GM12878 (cell line): Measurements from ENCODE around the gene CACNA1A. TPM values are rescaled to one million over a fixed set of nuclear protein-coding genes. Genes with fewer than 3 reads are reported as not detected.
A peak's percentile ranks its signal among the peaks of the same experiment; 100 is the strongest.

Experiments
- ATAC-seq: fragments of 200-7000 bp; cut with Tn5 transposase; 3 replicates; pipeline ENCODE4 v1.9.1; 2020; ENCODE audit warnings: mild to moderate bottlenecking, moderate library complexity
- BruUV-seq: library from RNA; stranded (reverse); fragments of 400-500 nt; replicated peaks from 2 replicates; lab custom pipeline; 2021; lab: Mats Ljungman, UMichigan
- CTCF ChIA-PET: fragments of 300-600 bp; sonication (Branson Sonifier 250); formaldehyde crosslinking; extraction: SDS; loops from one replicate; lab custom pipeline; 2021; ENCODE audit warnings: inconsistent platforms; lab: Yijun Ruan, JAX
- POLR2A ChIA-PET: fragments of 350-600 bp; formaldehyde crosslinking; extraction: SDS; loops from one replicate; lab custom pipeline; 2021; ENCODE audit warnings: inconsistent platforms; lab: Charles Lee
- RAD21 ChIA-PET: fragments of 300-600 bp; sonication (Branson Sonifier 250); formaldehyde crosslinking; loops from one replicate; lab custom pipeline; 2023; ENCODE audit warnings: antibody characterized with exemption; ENCODE audit not compliant: unreplicated experiment; lab: Charles Lee
- SMC1A ChIA-PET: fragments of 300-600 bp; sonication (Branson Sonifier 250); formaldehyde crosslinking; loops from one replicate; lab custom pipeline; 2023; ENCODE audit not compliant: unreplicated experiment, uncharacterized antibody; lab: Charles Lee
- DNase-seq: peaks from one replicate; pipeline ENCODE4 v3.0.0-alpha.2; 2011; ENCODE audit warnings: low read depth, low spot score
- FAIRE-seq: peaks from 3 replicates; lab custom pipeline; 2011; peaks lifted over from hg19 to GRCh38; lab: Jason Lieb, UNC
- H2AFZ ChIP-seq: 2 replicates; pipeline ENCODE4 v1.6.0; 2011; ENCODE audit warnings: low read depth, low read length, control low read depth; ENCODE audit not compliant: control insufficient read depth
- H3K27ac ChIP-seq: 2 replicates; pipeline ENCODE4 v1.5.1; 2011; ENCODE audit warnings: control low read depth; ENCODE audit not compliant: control insufficient read depth, insufficient read depth
- H3K27me3 ChIP-seq, 2 experiments: replicated peaks in 1 of 2; 2 replicates each; pipeline versions ENCODE4 v1.6.0 to v1.6.1; 2011; ENCODE audit warnings: low read length in 1 of 2; ENCODE audit not compliant: control insufficient read depth in 2 of 2, insufficient read depth in 2 of 2
- H3K36me3 ChIP-seq, 2 experiments: 2 replicates each; pipeline ENCODE4 v1.5.1; 2011; ENCODE audit warnings: low read length in 1 of 2; ENCODE audit not compliant: control insufficient read depth in 2 of 2, insufficient read depth in 2 of 2
- H3K4me1 ChIP-seq: 2 replicates; pipeline ENCODE4 v1.6.1; 2011; ENCODE audit warnings: mild to moderate bottlenecking, low read length, moderate library complexity, mixed read lengths; ENCODE audit not compliant: control insufficient read depth, insufficient read depth
- H3K4me2 ChIP-seq: 2 replicates; pipeline ENCODE4 v1.6.0; 2011; ENCODE audit warnings: control low read depth; ENCODE audit not compliant: control insufficient read depth, insufficient read depth
- H3K4me3 ChIP-seq: fragments of 200-600 bp; sonication (generic); 2 replicates; pipeline ENCODE4 v1.5.1; 2016
- H3K79me2 ChIP-seq: 2 replicates; pipeline ENCODE4 v1.6.0; 2011; ENCODE audit warnings: low read length; ENCODE audit not compliant: control insufficient read depth, insufficient read depth
- H3K9ac ChIP-seq: 2 replicates; pipeline ENCODE4 v1.8.0; 2011; ENCODE audit warnings: low read length, control low read depth, mixed read lengths; ENCODE audit not compliant: control insufficient read depth, insufficient read depth
- H3K9me3 ChIP-seq: replicated peaks from 3 replicates; pipeline ENCODE4 v1.5.1; 2011; ENCODE audit warnings: mild to moderate bottlenecking, low read length; ENCODE audit not compliant: control insufficient read depth, insufficient read depth
- H4K20me1 ChIP-seq: 2 replicates; pipeline ENCODE4 v1.6.0; 2011; ENCODE audit not compliant: control insufficient read depth, insufficient read depth
- DPF2 ChIP-seq: fragments of 450-650 bp; IDR thresholded peaks from 2 replicates; pipeline ENCODE4 v1.6.1; 2017; ENCODE audit warnings: mild to moderate bottlenecking
- EGR1 ChIP-seq, 2 experiments: IDR thresholded peaks; 1 replicate in 1 of 2; 2 replicates in 1 of 2; pipeline ENCODE4 v1.6.1; 2011 to 2012; ENCODE audit warnings: low read depth in 2 of 2, low read length in 2 of 2, borderline replicate concordance in 1 of 2, mild to moderate bottlenecking in 1 of 2, moderate library complexity in 1 of 2
- FOXM1 ChIP-seq: IDR thresholded peaks from 2 replicates; pipeline ENCODE4 v1.6.1; 2012; ENCODE audit warnings: low read depth, mild to moderate bottlenecking, inconsistent platforms, low read length, moderate library complexity
- GATAD2B ChIP-seq: fragments of 450-650 bp; conservative IDR thresholded peaks from 2 replicates; pipeline ENCODE4 v1.6.1; 2017; ENCODE audit warnings: low read depth, mild to moderate bottlenecking, moderate library complexity
- IKZF2 ChIP-seq, 2 experiments: fragments of 450-650 bp; IDR thresholded peaks; 2 replicates each; pipeline ENCODE4 v1.6.1; 2017; ENCODE audit warnings: mild to moderate bottlenecking in 2 of 2, moderate library complexity in 2 of 2
- MLLT1 ChIP-seq: fragments of 450-650 bp; IDR thresholded peaks from 2 replicates; pipeline ENCODE4 v1.6.1; 2016; ENCODE audit warnings: mild to moderate bottlenecking
- MTA2 ChIP-seq: fragments of 450-650 bp; IDR thresholded peaks from 2 replicates; pipeline ENCODE4 v1.6.1; 2016; ENCODE audit warnings: low read depth, mild to moderate bottlenecking, moderate library complexity
- NR2F1 ChIP-seq: fragments of 450-650 bp; conservative IDR thresholded peaks from 2 replicates; pipeline ENCODE4 v1.6.1; 2017; ENCODE audit warnings: mild to moderate bottlenecking
- PBX3 ChIP-seq: IDR thresholded peaks from 2 replicates; pipeline ENCODE4 v1.6.1; 2011; ENCODE audit warnings: mild to moderate bottlenecking, low read depth, low read length, moderate library complexity; ENCODE audit not compliant: insufficient replicate concordance
- PKNOX1 ChIP-seq: fragments of 450-650 bp; IDR thresholded peaks from 2 replicates; pipeline ENCODE4 v1.6.1; 2016; ENCODE audit warnings: mild to moderate bottlenecking
- RAD51 ChIP-seq: fragments of 450-650 bp; IDR thresholded peaks from 2 replicates; pipeline ENCODE4 v1.6.1; 2016; ENCODE audit warnings: moderate library complexity, mild to moderate bottlenecking, inconsistent platforms
- RELB ChIP-seq: fragments of 450-650 bp; IDR thresholded peaks from 2 replicates; pipeline ENCODE4 v1.6.1; 2017; ENCODE audit warnings: low read depth, mild to moderate bottlenecking, moderate library complexity
- SMAD5 ChIP-seq: IDR thresholded peaks from 2 replicates; pipeline ENCODE4 v1.6.1; 2016; ENCODE audit warnings: antibody characterized with exemption, low read depth
- SMARCA5 ChIP-seq: fragments of 450-650 bp; IDR thresholded peaks from 2 replicates; pipeline ENCODE4 v1.6.1; 2017; ENCODE audit warnings: mild to moderate bottlenecking
- SP1 ChIP-seq: IDR thresholded peaks from one replicate; pipeline ENCODE4 v1.6.1; 2011; ENCODE audit warnings: low read depth, low read length
- TCF12 ChIP-seq: IDR thresholded peaks from 2 replicates; pipeline ENCODE4 v1.6.1; 2011; ENCODE audit warnings: low read depth, mild to moderate bottlenecking, low read length
- ZNF217 ChIP-seq: fragments of 450-650 bp; IDR thresholded peaks from 2 replicates; pipeline ENCODE4 v1.6.1; 2017; ENCODE audit warnings: antibody characterized with exemption, mild to moderate bottlenecking
- WGBS: methylation state at CpG from one replicate; pipeline ENCODE4 v1.1.6; 2016; ENCODE audit warnings: low lambda C conversion rate; ENCODE audit not compliant: insufficient replicate concordance, insufficient coverage; ENCODE audit errors: missing lambda C conversion rate; 5-methylcytosine and 5-hydroxymethylcytosine counted together
- in situ Hi-C: fragments of 300-500 bp; cut with MboI; formaldehyde crosslinking; loops from 9 replicates; pipeline ENCODE4 v1.14.3; 2018; ENCODE audit warnings: mixed read lengths
- intact Hi-C: fragments of 100-400 bp; cut with micrococcal nuclease; formaldehyde crosslinking; loops from one replicate; pipeline ENCODE4 v1.14.2; 2022; ENCODE audit not compliant: unreplicated experiment
- polyA plus RNA-seq, 11 experiments: library from polyadenylated mRNA; depleted of rRNA in 4 of 11; unstranded in 6 of 11; stranded (reverse) in 5 of 11; fragments of >200 nt; fragmentation: Nextera tagmentation in 4 of 11; fragmentation: Illumina TruSeq in 1 of 11; extraction: Ambion mirVana in 4 of 11; extraction: Trizol in 1 of 11; gene quantifications; 1 replicate in 1 of 11; 2 replicates in 10 of 11; pipeline versions ENCODE4 v1.2.1 to v1.2.3, GENCODE V29; 2011 to 2016; ENCODE audit warnings: inconsistent platforms in 2 of 11, missing spikeins in 2 of 11, low read depth in 1 of 11
- total RNA-seq, 4 experiments: library from RNA; depleted of rRNA in 3 of 4; stranded (reverse); fragments of >200 nt in 3 of 4; fragmentation: Illumina TruSeq in 1 of 4; extraction: Trizol in 1 of 4; gene quantifications; 2 replicates each; pipeline versions ENCODE4 v1.2.1 to v1.2.3, GENCODE V29; 2013 to 2021

Gene CACNA1A
- total and polyA plus RNA-seq, 10 of the 15 experiments (the other 5 are each of a cell fraction or from before 2014, with no cell fraction given): 1.1 to 4.4 (median 2.5) TPM

DNA sequence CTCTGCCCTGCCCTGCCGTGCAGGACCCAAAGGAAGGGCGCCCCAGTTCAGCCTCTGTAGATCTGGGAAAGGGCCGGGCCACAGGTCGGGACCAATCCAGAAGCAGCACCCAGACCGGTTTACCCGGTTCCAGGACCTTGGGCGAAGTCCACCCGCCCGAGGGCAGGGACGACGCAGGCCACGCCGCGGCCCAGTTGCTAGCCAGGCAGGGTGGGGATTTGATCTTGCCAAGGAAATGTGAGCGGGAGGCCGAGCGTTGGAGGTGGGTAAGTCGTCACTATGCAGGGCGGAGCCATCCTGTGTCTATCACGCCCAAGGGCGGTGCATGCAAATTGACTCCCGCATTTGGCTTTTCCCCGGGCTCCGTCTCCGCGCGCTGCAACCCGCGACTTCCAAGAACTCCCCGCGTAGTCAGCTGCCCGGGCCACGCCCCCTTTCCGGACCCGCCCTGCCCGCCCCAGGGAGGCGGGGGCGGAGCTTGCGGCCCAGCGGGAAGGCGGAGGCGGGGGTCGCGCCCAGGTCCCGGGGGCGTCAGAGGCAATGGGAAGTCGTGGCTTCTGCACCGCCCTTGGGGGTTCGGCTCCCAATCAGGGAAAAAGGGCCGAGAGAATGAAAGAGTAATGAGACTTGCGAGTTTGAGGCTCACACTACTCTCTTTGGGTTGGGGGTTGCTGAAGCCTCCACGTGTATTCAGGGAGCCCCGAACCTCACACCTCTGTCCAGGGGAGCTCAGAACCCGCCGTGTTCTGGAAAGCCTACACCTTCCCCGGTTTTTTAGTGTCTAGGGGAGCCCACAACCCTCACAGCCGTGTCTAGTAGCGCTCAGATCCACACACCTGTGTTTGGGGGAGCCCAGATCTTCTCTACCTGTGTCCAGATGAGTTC, 343.3 kb downstream of the CACNA1A start:
- intact Hi-C loops (no loop called here), in situ Hi-C loops (loop anchor here (10.0 to 25.0 kb wide), 2 partner anchors 852 to 1576 kb away; partner anchors contain the start of genes ACP5 and ZNF627)
- Histone ChIP-seq H3K4me1 (peaks cover 56% of the 10 kb centered on the region), H3K79me2 (no peaks in the 10 kb centered on the region), H4K20me1 (no peaks in the 10 kb centered on the region), H3K27ac (peak overlapping the region; percentile 85), H2AFZ (peak overlapping the region; percentile 73), H3K27me3 (no peaks in the 10 kb centered on the region), H3K9me3 (no peaks in the 10 kb centered on the region), H3K9ac (peak overlapping the region; percentile 83), H3K36me3 (no peaks in the 10 kb centered on the region), H3K4me3 (peak overlapping the region; percentile 74), H3K4me2 (peak overlapping the region; percentile 97)
- FAIRE-seq (peak; percentile 73), DNase-seq (peak; percentile 80), ATAC-seq (peak; percentile 74)
- no TSS peak for BruUV-seq
- SMC1A ChIA-PET: interaction anchor here (1.0 to 2.1 kb wide), 4 partner anchors 8 to 19 kb away, joined by 3 to 8 read pairs (median 4); no protein-coding TSS in a partner anchor
- CTCF ChIA-PET: interaction anchor here (0.9 to 2.1 kb wide), 6 partner anchors 7 to 273 kb away, joined by 3 to 10 read pairs (median 4); partner anchors contain the start of gene GCDH
- POLR2A ChIA-PET: interaction anchor here (0.6 to 5.4 kb wide), 10 partner anchors 8 to 1132 kb away, joined by 3 to 41 read pairs (median 6); partner anchors contain the start of genes IER2, NACC1 and STX10
- RAD21 ChIA-PET: interaction anchor here (0.5 to 5.3 kb wide), 7 partner anchors 8 to 99 kb away, joined by 3 to 21 read pairs (median 6); no protein-coding TSS in a partner anchor
- 3% methylated on average over 42 of the region's 58 CpGs for WGBS
- TF ChIP-seq NR2F1 (peak; percentile 55; the same call in 1 of the 2 replicates), GATAD2B (peak; percentile 40; the same call in 1 of the 2 replicates), FOXM1 (no peak), MLLT1 (0 out of 2 replicates have a peak, but pooled peaks have one; percentile 9), RELB (0 out of 2 replicates have a peak, but pooled peaks have one; percentile 10), PBX3 (peak; percentile 87), EGR1 (IDR thresholded peaks at IDR 0.05; ENCODE audit: borderline replicate concordance in 1 of 2, low read depth in 2 of 2, low read length in 2 of 2) (peak in 1 of 2 experiments; percentile 92; a peak in 2 of 3 replicates), RAD51 (no peak), SMAD5 (no peak), DPF2 (peak; percentile 55; the same call in 1 of the 2 replicates), IKZF2 (IDR thresholded peaks at IDR 0.05) (peak in 1 of 2 experiments; percentile 59; a peak in 1 of 4 replicates), ZNF217 (peak; percentile 84; the same call in 1 of the 2 replicates), PKNOX1 (peak; percentile 95), SMARCA5 (peak; percentile 81; the same call in 1 of the 2 replicates), MTA2 (no peak), SP1 (peak; percentile 67), TCF12 (0 out of 2 replicates have a peak, but pooled peaks have one; percentile 8)
